ENCODE data around the gene DYNLRB2.

DNA sequence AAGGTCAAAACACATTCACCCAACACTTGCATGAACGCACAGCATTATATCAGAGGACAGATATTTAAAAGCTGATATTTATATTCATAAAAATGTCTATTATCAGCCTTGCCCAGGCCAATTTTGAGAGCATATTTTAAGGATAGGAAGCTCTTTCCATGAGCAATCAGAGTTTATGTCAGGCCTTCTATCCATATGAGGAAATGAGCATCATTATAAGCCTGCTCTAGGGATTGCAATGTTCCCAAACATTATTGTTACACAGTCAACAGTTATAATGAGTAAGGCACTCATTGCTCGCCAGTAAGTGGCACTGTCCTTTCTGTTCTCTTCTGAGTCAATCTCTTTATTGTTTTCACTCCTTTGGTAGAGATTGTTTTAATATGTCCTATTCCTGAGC lies 37.7 kb upstream of the DYNLRB2 start:
- no peak for TF ChIP-seq REST (IDR thresholded peaks at IDR 0.05; ENCODE audit: low read depth, low read length)
- TF ChIP-seq, protein P1, sequence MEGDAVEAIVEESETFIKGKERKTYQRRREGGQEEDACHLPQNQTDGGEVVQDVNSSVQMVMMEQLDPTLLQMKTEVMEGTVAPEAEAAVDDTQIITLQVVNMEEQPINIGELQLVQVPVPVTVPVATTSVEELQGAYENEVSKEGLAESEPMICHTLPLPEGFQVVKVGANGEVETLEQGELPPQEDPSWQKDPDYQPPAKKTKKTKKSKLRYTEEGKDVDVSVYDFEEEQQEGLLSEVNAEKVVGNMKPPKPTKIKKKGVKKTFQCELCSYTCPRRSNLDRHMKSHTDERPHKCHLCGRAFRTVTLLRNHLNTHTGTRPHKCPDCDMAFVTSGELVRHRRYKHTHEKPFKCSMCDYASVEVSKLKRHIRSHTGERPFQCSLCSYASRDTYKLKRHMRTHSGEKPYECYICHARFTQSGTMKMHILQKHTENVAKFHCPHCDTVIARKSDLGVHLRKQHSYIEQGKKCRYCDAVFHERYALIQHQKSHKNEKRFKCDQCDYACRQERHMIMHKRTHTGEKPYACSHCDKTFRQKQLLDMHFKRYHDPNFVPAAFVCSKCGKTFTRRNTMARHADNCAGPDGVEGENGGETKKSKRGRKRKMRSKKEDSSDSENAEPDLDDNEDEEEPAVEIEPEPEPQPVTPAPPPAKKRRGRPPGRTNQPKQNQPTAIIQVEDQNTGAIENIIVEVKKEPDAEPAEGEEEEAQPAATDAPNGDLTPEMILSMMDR (IDR thresholded peaks at IDR 0.05): no peak
- TF ChIP-seq FOSL2 (IDR thresholded peaks at IDR 0.05; ENCODE audit: borderline replicate concordance, low read depth): no peak
- TF ChIP-seq MEF2A (IDR thresholded peaks at IDR 0.05; ENCODE audit: borderline replicate concordance, low read depth): no peak
- no peak for TF ChIP-seq RCOR1 (IDR thresholded peaks at IDR 0.05; ENCODE audit: low read length)
- TF ChIP-seq, protein P2, sequence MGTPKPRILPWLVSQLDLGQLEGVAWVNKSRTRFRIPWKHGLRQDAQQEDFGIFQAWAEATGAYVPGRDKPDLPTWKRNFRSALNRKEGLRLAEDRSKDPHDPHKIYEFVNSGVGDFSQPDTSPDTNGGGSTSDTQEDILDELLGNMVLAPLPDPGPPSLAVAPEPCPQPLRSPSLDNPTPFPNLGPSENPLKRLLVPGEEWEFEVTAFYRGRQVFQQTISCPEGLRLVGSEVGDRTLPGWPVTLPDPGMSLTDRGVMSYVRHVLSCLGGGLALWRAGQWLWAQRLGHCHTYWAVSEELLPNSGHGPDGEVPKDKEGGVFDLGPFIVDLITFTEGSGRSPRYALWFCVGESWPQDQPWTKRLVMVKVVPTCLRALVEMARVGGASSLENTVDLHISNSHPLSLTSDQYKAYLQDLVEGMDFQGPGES (IDR thresholded peaks at IDR 0.05; ENCODE audit: low read depth, low read length): no peak
- no peak for TF ChIP-seq EZH2phosphoT487 (IDR thresholded peaks at IDR 0.05; ENCODE audit: borderline replicate concordance, low read depth)
- TF ChIP-seq YY1 (IDR thresholded peaks at IDR 0.05; ENCODE audit: low read depth): no peak

Measured in SK-N-SH (cell line).